NCI-H2227 treated with DMSO at 0.1 percent for 48 hours (cell line): ENCODE data around the gene ZFAND2A.
A peak's percentile ranks its signal among the peaks of the same experiment; 100 is the strongest.
"Not testable (repeated sequence)": the region's sequence is repeated elsewhere in the genome, so short reads cannot be mapped to it uniquely, and the experiment has no call there.

ENCODE experiments used
- DNase-seq: peaks from one replicate; lab custom pipeline; 2025; lab: John Stamatoyannopoulos, UW

ZFAND2A gene

GRCh38 chr7:1174881-1175596 lies 15.0 kb upstream of the ZFAND2A start:
- no peak for DNase-seq

GRCh38 chr7:1174002-1174401 lies 14.0 kb upstream of the ZFAND2A start:
- DNase-seq = no peak

DNA sequence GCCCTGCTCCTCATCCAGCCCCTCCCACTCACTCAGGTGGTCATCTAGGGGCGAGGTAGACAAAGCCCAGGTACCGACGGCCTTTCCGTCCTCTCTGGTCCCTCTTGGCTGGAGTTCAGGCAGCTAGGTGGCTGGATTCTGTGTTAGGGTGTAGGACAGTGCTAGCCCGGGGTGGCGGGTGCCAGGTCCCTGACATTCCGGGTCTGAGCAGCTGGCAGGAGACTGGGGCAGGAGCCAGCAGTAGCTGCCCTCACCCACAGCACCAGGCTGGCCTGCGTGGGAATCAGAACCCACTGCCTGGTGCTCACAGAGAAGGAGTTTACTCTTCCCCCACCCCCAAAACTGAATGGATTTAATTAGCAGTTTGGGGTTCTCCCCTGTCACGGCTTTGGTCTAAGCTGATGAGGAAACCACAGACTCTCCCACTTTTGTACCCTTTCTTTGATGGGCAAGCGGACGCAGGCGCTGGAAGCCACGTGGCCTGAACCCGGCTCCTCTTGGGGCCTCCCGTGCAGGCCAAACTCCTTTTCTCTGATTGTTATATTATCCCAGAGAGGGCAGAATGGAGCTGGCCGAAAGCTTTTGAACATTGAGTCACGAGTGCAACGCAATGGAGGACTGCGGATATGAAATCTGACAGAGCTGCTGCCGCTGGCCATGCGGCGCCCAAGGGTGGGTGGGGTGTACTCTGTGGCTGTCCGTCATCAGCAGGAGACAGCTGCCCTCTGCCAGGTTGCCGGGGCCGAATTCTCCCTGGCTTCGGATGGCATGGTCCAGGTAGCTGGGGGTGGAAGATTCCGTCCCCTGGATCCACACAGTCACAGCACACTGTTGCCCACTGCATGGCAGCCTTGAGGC lies 12.9 kb upstream of the ZFAND2A start:
- DNase-seq = no peak

- DNase-seq = not testable (repeated sequence)
These were observed 11.5 kb upstream of the ZFAND2A start for GRCh38 chr7:1171516-1171915.

GRCh38 chr7:1170741-1171501 lies 10.9 kb upstream of the ZFAND2A start:
- DNase-seq = no peak

DNA sequence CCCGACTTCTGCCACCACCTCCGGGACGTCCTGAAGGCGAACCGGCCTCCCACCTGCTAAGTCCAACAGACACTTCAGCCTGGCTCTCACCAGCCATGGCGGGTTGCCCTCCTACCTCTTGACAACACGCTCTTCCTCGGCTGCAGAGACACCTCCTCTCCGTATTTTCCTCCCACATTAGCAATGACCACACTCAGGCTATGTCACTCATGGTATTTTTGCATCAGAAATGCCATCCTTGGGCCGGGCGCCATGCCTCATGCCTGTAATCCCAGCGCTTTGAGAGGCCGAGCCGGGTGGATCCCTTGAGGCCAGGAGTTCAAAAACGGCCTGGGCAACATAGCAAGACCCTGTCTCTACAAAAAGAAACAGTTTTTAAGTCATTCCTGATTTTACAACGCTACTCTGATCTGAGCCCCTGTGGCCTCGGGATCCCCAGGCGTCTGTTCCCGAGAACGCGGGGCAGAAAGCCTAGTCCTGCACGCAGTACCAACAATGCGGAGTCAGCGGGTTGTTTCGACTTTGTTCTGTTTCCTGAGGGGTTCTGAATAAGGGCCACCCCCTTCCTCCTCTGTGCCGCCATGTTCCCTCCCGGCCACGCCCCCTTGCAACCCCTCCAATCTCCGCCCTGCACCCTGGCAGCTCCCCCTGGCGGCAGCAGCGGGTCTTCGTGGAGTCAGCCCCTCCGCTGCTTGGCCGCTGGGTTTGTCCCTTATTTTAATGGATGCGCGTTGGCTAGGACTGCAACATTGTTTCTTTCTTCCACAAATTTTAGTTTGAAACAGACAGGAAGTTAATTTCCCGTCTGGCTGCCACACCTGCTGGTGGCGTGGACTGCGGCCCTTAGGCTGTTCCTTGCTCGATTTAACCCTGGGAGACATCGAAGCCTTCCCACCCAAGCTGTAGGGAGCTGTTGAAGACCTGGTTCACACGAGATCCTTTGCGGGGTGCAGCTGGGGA lies 9.7 kb upstream of the ZFAND2A start:
- peak; percentile 27 for DNase-seq

GRCh38 chr7:1168422-1168821 lies 8.4 kb upstream of the ZFAND2A start:
- DNase-seq = no peak

DNA sequence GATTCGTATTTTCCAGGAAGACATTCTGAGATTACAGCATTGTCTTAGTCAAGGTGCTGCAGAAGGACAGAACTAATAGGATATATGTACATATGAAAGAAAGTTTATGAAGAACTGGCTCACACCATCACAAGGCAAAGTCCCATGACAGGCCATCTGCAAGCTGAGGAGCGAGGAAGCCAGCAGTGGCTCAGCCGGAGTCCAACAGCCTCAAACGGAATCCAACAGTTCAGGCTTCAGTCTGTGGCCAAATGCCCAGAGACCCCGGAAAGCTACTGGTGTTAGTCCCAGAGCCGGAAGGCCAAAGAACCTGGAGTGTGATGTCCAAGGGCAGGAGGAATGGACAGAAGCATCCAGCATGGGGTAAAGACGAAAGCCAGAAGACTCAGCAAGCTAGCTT lies 4.4 kb upstream of the ZFAND2A start:
- no peak for DNase-seq

DNA sequence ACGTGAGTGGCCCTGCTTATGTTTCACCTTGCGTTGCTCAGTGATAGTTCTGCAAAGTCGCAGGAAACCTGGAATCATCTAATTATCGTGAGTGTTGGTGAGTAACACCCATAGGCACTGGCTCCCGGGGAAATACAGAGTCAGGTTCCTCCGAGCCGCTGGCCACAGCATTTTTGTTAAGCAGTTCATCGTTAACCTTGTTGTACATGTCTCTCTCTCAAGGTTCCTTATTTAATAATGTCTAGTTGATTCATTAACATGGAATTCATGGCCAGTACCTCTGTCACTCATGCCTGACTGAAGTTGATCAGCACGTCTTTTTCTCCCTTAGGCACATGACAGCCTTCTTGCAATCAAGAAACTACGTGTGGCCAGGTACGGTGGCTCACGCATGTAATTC lies 3.1 kb upstream of the ZFAND2A start:
- no peak for DNase-seq

GRCh38 chr7:1160670-1161021 lies 650 bp upstream of the ZFAND2A start:
- DNase-seq = no peak

DNA sequence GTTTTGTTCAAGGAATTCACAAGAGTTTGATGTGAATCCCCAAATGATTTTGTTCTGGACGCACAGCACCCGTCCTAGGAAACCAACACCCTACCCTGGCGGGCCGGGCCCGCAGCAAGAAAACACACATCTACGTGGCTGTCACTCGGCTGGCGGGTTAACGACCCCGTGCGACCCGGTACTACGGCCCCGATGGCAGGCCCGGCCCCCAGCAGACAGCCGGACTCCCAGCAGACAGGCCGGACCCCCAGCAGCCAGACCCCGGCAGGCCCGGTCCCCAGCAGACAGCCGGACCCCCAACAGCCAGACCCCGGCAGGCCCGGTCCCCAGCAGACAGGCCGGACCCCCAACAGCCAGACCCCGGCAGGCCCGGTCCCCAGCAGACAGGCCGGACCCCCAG lies 765 bp downstream of the ZFAND2A start:
- not testable (repeated sequence) for DNase-seq

DNA sequence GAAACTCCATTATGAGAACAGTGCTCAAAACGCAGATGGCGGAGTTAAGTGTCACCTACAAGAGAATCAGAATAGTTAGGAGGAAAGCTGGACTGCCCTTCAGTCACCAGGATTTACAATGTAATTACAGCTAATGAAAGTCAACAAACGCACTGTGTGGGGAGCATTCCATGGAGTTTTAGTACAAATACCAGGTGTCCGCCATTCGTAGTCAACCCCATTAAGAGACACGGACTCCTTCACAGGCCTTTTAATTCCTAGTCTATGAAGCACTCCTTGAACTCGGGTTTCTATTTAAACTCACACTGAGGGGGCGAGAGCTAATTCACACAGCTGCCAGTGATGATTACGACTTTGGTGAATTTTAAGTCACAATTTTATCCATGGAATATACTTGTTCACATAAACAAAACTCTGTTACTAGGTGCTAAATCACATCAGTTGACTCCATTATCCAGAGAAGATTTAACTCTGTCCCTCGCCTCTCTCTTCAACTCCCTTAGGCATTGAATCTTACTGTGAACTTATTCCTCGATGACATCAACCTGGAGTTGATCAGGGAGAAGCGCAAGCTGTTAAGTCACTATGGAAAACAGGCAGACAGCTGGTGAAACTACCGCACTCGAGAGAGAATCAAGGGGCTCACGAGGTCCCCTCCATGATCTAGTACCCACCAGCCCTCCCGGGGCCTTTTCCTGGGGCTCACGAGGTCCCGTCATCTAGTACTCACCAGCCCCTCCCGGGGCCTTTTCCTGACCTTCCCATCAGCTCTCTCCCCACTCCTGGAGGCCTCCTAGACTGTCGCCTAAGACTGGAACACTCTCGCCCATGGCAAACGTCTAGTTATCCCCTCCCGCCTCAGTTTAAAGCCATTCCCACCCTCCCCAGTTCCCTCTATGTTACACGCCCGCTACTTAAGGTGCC lies 1.5 kb downstream of the ZFAND2A start:
- no peak for DNase-seq

- no peak for DNase-seq
These were observed 3.0 kb downstream of the ZFAND2A start for GRCh38 chr7:1156782-1157535.

DNA sequence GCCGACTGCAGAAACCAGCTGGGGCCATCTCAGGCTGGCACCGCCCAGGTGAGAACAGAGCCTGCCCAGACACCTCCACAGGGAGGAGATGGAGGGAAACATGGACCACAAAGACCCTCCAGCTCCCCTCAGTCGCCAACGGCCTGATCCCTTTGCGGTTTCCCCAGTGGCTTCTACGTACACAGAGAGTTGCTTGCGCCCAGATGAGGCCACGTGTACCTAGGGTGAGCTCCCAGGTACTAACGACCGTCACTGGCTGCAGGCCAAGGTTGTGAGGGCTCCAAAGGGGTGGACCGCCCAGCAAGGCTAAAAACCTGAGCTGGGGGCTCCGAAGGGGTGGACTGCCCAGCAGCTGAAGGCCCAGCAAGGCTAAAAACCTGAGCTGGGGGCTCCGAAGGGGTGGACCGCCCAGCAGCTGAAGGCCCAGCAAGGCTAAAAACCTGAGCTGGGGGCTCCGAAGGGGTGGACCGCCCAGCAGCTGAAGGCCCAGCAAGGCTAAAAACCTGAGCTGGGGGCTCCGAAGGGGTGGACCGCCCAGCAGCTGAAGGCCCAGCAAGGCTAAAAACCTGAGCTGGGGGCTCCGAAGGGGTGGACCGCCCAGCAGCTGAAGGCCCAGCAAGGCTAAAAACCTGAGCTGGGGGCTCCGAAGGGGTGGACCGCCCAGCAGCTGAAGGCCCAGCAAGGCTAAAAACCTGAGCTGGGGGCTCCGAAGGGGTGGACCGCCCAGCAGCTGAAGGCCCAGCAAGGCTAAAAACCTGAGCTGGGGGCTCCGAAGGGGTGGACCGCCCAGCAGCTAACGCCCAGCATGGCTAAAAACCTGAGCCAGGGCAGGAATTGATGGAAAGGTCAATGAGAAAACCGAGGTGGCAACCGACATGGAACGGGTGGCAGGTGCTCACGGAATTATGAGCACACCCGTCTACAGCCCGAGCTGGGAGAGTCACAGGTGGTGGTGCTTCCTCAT lies 3.9 kb downstream of the ZFAND2A start:
- not testable (repeated sequence) for DNase-seq

GRCh38 chr7:1154172-1154739 lies 5.7 kb downstream of the ZFAND2A start:
- no peak for DNase-seq

GRCh38 chr7:1152492-1152891 lies 7.5 kb downstream of the ZFAND2A start:
- DNase-seq = no peak

DNA sequence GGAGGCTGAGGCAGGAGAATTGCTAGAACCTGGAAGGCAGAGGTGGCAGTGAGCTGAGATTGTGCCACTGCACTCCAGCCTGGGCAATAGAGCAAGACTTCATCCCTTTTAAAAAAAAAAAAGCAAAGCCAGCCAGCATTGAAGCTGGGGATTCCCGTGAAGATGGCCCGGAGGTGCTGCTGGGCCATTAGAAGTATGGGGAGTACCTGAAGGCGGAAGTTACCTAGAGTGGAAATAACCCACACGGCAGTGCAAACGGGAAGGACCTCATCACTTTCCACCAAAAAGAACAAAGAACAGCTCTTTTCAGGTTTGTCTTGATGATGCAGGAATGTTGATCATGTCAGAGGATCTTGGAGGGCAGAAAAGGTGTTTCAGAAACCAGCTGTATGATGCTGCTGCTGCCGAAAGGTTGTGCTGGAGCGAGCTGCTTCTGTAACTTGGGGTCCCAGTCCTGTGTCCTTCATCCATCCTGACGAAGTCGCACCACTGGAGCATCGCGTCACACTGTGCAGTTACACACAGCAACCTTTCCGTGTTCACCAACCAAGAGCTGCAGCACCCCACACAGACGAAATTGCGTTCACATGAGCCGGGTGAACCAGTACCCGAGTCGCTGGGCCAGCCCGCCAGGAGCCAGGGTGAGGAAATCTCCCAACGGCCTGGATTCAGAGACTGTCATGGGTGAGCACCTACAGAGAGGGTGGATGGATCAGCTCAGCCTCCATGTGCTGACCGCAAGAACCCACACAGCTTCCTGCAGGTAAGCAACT lies 8.2 kb downstream of the ZFAND2A start:
- no peak for DNase-seq
